ENCODE data around the gene CLSTN2. TPM values are rescaled to one million over a fixed set of nuclear protein-coding genes. Genes with fewer than 3 reads are reported as not detected.

Gene CLSTN2
- total RNA-seq, 1 donor from 2014 or later: not detected

DNA sequence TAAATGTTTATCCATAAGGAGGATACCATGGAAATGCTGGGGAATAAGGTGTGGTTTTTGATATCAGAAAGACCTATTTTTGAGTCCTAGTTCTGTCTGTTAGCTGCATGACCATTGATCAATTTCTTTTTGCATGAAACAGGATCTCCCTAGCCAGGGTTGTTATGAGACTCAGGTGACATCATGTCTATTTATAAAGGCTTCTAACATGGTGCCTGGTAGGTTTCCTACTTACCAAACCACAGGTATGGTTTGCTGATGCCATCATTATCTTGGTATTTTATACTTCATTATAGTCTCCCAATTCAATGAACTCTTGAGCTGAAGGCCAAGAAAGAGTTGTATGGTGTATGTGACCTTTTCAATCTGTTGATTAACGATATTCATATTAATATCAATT, 144.0 kb downstream of the CLSTN2 start:
- H3K27me3 Mint-ChIP-seq: peaks cover 4% of the 10 kb centered on the region
- H3K9me3 Mint-ChIP-seq: no peaks in the 10 kb centered on the region
- no peak for TF ChIP-seq CTCF (IDR thresholded peaks at IDR 0.05)
- intact Hi-C loops (cut with micrococcal nuclease): no loop called here
- ATAC-seq (ENCODE audit: low read depth): no peak
- CTCF ChIA-PET: no interaction called here
- H3K36me3 Mint-ChIP-seq (ENCODE audit: low read depth): no peaks in the 10 kb centered on the region
- H3K4me3 Mint-ChIP-seq: no peak overlapping the region
- POLR2A ChIA-PET: no interaction called here
- H3K4me1 Mint-ChIP-seq: no peaks in the 10 kb centered on the region
- no peak overlapping the region for H3K27ac Mint-ChIP-seq
- DNase-seq: no peak

GRCh38 chr3:140081887-140082286, 146.9 kb downstream of the CLSTN2 start:
- POLR2A ChIA-PET: no interaction called here
- peaks cover 4% of the 10 kb centered on the region for H3K27me3 Mint-ChIP-seq
- H3K4me1 Mint-ChIP-seq: no peaks in the 10 kb centered on the region
- ATAC-seq (ENCODE audit: low read depth) (no peak), DNase-seq (no peak)
- CTCF ChIA-PET: no interaction called here
- H3K9me3 Mint-ChIP-seq: no peaks in the 10 kb centered on the region
- no peaks in the 10 kb centered on the region for H3K36me3 Mint-ChIP-seq (ENCODE audit: low read depth)
- no peak overlapping the region for H3K27ac Mint-ChIP-seq
- H3K4me3 Mint-ChIP-seq: no peak overlapping the region
- no peak for TF ChIP-seq CTCF (IDR thresholded peaks at IDR 0.05)
- intact Hi-C loops (cut with micrococcal nuclease): no loop called here

- Mint-ChIP-seq H3K9me3 (no peaks in the 10 kb centered on the region), H3K27ac (no peak overlapping the region), H3K27me3 (peaks cover 4% of the 10 kb centered on the region), H3K4me3 (no peak overlapping the region), H3K4me1 (no peaks in the 10 kb centered on the region), H3K36me3 (ENCODE audit: low read depth) (no peaks in the 10 kb centered on the region)
- intact Hi-C loops (cut with micrococcal nuclease): no loop called here
- POLR2A ChIA-PET: no interaction called here
- DNase-seq (no peak), ATAC-seq (ENCODE audit: low read depth) (no peak)
- TF ChIP-seq CTCF (IDR thresholded peaks at IDR 0.05): no peak
- CTCF ChIA-PET: no interaction called here
These were observed 150.0 kb downstream of the CLSTN2 start for GRCh38 chr3:140085001-140085400.

DNA sequence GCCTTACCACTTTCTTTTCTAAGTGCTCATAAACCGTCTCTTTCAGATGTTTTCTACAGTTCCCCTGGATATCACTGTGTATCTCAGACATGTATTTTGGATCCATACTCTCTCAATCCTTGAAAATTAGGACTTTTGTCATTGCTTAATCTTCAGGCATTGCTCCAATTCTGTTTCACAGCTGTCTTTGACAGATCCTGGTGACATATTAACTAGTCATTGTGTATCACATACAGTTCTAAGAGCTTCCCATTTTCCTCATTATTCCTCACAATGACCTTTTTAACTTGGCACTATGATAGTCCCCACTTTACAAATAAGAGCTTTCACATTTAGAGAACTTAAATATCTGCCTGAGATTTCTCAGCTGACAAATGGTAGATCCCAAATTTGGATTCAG, 151.7 kb downstream of the CLSTN2 start:
- ATAC-seq (ENCODE audit: low read depth) (no peak), DNase-seq (no peak)
- CTCF ChIA-PET: no interaction called here
- no peak for TF ChIP-seq CTCF (IDR thresholded peaks at IDR 0.05)
- peaks cover 2% of the 10 kb centered on the region for H3K27me3 Mint-ChIP-seq
- no peak overlapping the region for H3K27ac Mint-ChIP-seq
- intact Hi-C loops (cut with micrococcal nuclease): no loop called here
- H3K4me3 Mint-ChIP-seq: no peak overlapping the region
- no peaks in the 10 kb centered on the region for H3K9me3 Mint-ChIP-seq
- H3K4me1 Mint-ChIP-seq: no peaks in the 10 kb centered on the region
- no peaks in the 10 kb centered on the region for H3K36me3 Mint-ChIP-seq (ENCODE audit: low read depth)
- POLR2A ChIA-PET: no interaction called here

GRCh38 chr3:140088058-140088457, 153.1 kb downstream of the CLSTN2 start:
- ChIA-PET CTCF (no interaction called here), POLR2A (no interaction called here)
- Mint-ChIP-seq H3K4me1 (no peaks in the 10 kb centered on the region), H3K9me3 (no peaks in the 10 kb centered on the region), H3K36me3 (ENCODE audit: low read depth) (no peaks in the 10 kb centered on the region), H3K27ac (no peak overlapping the region), H3K27me3 (peaks cover 2% of the 10 kb centered on the region), H3K4me3 (no peak overlapping the region)
- DNase-seq (no peak), ATAC-seq (ENCODE audit: low read depth) (no peak)
- no peak for TF ChIP-seq CTCF (IDR thresholded peaks at IDR 0.05)
- intact Hi-C loops (cut with micrococcal nuclease): no loop called here

All from activated B cell treated with CpG ODN at 0.5 μM for 24 hours (primary cell).